ENCODE measurements around the gene UNC79.

Gene UNC79

DNA sequence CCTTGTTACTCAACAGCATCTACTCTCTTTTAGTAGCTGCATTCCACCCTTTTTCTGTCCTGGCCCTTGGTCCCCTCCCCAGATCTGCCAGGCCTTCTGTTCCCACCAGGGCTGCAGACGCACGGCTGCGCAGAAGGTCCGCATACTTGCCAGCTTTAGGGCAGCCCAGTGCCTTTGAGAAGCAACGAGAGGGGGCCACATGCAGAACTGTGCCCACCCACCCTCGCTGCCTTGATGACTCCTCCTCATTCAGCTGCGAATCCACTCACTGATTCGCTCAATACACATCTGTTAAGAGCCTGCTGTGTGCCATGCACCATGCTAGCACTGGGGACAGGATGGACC lies 318.3 kb downstream of the UNC79 start:
- TF ChIP-seq, protein P1, sequence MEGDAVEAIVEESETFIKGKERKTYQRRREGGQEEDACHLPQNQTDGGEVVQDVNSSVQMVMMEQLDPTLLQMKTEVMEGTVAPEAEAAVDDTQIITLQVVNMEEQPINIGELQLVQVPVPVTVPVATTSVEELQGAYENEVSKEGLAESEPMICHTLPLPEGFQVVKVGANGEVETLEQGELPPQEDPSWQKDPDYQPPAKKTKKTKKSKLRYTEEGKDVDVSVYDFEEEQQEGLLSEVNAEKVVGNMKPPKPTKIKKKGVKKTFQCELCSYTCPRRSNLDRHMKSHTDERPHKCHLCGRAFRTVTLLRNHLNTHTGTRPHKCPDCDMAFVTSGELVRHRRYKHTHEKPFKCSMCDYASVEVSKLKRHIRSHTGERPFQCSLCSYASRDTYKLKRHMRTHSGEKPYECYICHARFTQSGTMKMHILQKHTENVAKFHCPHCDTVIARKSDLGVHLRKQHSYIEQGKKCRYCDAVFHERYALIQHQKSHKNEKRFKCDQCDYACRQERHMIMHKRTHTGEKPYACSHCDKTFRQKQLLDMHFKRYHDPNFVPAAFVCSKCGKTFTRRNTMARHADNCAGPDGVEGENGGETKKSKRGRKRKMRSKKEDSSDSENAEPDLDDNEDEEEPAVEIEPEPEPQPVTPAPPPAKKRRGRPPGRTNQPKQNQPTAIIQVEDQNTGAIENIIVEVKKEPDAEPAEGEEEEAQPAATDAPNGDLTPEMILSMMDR (IDR thresholded peaks at IDR 0.05) = no peak

- TF ChIP-seq, protein P1 (IDR thresholded peaks at IDR 0.05) = no peak
Measured at GRCh38 chr14:93751946-93752655, 321.4 kb downstream of the UNC79 start.

GRCh38 chr14:93752980-93753561 lies 322.3 kb downstream of the UNC79 start:
- TF ChIP-seq, protein P1 (IDR thresholded peaks at IDR 0.05) = no peak

DNA sequence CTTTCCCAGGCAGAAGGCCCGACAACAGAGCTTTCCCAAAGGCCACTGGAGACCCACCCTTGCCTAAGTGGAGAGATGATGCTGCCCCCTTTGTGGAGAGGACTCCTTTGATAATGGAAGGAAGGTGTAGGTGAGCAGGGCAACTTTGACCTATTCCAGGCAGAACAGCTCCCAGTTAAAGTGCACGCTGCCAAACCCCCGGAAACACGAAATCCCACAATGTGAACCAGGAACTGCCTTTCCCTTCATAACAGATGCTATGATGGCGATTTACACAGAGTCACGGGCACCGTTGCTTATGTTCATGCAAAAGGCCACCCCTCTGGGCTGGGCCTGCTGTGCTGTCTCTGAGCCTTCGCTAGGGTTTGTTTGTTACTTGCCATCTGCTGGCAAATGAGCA lies 322.9 kb downstream of the UNC79 start:
- TF ChIP-seq, protein P1 (IDR thresholded peaks at IDR 0.05) = no peak

DNA sequence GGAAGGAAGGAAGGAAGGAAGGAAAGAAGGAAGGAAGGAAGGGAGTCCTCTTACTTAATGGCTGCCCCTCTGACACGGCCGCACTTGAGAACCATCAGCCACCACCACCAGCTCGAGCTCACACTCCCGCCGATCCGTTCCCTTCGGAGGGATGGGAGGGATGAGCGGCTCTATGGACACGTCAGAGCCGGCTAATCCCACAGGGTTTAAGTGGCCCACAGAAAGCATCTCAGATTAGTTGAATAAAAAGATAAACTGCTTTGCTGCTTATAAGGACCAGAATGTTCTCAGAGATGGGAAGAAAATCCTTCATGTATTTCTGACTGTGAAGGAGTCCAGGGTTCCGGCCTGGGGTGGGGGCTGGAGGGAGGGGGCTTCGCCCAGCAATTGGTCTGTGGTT lies 326.5 kb downstream of the UNC79 start:
- TF ChIP-seq, protein P1 (IDR thresholded peaks at IDR 0.05) = no peak
